ENCODE results near the gene WDR7. TPM values are rescaled to one million over a fixed set of nuclear protein-coding genes. Genes with fewer than 3 reads are reported as not detected.

WDR7 gene
- 21.1 and 24.1 TPM in 2 replicates for total RNA-seq

GRCh38 chr18:56650944-56651770 lies at the start of gene WDR7:
TSS of gene WDR7 (plus strand) at chr18:56651359. CDS start at chr18:56672516, 21,157 bp downstream.

GRCh38 chr18:56638232-56639103 lies 12.7 kb upstream of the WDR7 start, which contains the start of gene TXNL1:
TSS of gene TXNL1 (minus strand) at chr18:56638592. CDS start at chr18:56638440, 152 bp downstream.

Other genes with a start within 250 kb of the WDR7 start
- 48.7 and 62.8 TPM in 2 replicates for gene TXNL1, start 12.8 kb upstream of the WDR7 start, total RNA-seq